NT2/D1 (cell line): ENCODE results near the gene LAPTM5.
"Not testable (repeated sequence)": the region's sequence is repeated elsewhere in the genome, so short reads cannot be mapped to it uniquely, and the experiment has no call there.

Source experiments
- DNase-seq: peaks from one replicate; pipeline ENCODE4 v3.0.0-alpha.2; 2011; ENCODE audit warnings: low read depth, low spot score
- H3K27me3 ChIP-seq: 2 replicates; pipeline ENCODE4 v1.6.0; 2011; ENCODE audit warnings: mild to moderate bottlenecking; ENCODE audit not compliant: insufficient read length, insufficient read depth
- H3K36me3 ChIP-seq: 2 replicates; pipeline ENCODE4 v1.6.1; 2011; ENCODE audit warnings: mild to moderate bottlenecking, low read length, mixed read lengths; ENCODE audit not compliant: insufficient read depth, insufficient read length
- H3K4me1 ChIP-seq: 2 replicates; pipeline ENCODE4 v1.5.1; 2011; ENCODE audit not compliant: insufficient read depth, insufficient read length
- H3K4me3 ChIP-seq: 2 replicates; pipeline ENCODE4 v1.5.1; 2011; ENCODE audit warnings: low read depth; ENCODE audit not compliant: insufficient read length
- H3K9ac ChIP-seq: 2 replicates; pipeline ENCODE4 v1.6.0; 2011; ENCODE audit warnings: low read depth; ENCODE audit not compliant: insufficient read length
- H3K9me3 ChIP-seq: 2 replicates; pipeline ENCODE4 v1.5.1; 2011; ENCODE audit warnings: mild to moderate bottlenecking, low read length; ENCODE audit not compliant: insufficient read depth
- SUZ12 ChIP-seq: IDR thresholded peaks from 2 replicates; pipeline ENCODE4 v1.6.1; 2011; ENCODE audit not compliant: insufficient read length, insufficient read depth; ENCODE audit errors: extremely low read depth
- YY1 ChIP-seq: IDR thresholded peaks from 2 replicates; pipeline ENCODE4 v1.6.1; 2011; ENCODE audit not compliant: insufficient read length, insufficient read depth
- ZNF274 ChIP-seq: IDR thresholded peaks from 2 replicates; pipeline ENCODE4 v1.6.1; 2011; ENCODE audit warnings: mild to moderate bottlenecking, low read depth, low read length

LAPTM5 gene

DNA sequence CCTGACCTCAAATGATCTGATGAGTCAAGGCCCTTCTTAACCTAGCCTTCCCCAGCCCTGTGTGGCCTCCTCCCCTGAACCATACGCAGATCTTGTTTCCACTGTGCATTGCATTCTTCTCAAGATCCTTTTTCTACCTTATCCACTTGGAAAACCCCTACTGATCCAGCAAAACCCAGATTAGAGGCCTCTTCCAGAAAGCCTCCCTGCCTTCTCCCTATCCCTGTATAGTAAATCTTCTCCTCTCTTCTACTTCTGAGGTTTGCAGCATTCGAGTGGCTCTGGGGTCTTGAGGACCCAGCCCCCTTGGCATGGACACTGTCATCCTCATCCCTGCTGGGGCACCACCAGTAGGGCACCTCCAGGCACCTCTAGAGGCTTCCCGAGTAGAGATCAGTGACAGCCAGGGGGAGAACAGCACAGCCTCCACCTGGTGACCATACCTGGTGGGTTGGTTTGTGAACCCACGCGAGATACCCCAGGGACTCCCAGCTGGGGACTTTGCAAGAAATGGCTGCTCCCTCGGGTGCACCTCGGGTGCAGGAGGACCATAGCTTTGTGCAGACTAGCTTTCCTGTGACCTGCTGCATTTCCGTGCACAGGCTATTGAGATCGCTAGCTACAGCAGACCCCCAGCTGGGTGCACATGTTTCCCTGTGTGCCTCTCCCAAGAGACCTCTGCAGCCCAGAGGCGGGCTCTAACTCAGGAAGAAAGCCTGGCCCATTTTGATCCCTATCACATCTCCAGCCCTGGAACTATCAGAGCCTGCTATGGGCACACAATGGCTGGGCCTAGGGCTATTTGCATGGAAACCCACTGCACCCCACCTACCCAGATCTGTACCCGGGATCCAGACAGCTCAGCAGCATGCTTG lies 68.4 kb downstream of the LAPTM5 start:
- H3K4me1 ChIP-seq = peaks cover 40% of the 10 kb centered on the region
- no peak for DNase-seq
- TF ChIP-seq ZNF274 = no peak
- TF ChIP-seq YY1 = no peak
- TF ChIP-seq SUZ12 = no peak
- no peaks in the 10 kb centered on the region for H3K36me3 ChIP-seq
- H3K4me3 ChIP-seq = no peak overlapping the region
- no peak overlapping the region for H3K9ac ChIP-seq
- peaks cover 7% of the 10 kb centered on the region for H3K27me3 ChIP-seq
- no peaks in the 10 kb centered on the region for H3K9me3 ChIP-seq

DNA sequence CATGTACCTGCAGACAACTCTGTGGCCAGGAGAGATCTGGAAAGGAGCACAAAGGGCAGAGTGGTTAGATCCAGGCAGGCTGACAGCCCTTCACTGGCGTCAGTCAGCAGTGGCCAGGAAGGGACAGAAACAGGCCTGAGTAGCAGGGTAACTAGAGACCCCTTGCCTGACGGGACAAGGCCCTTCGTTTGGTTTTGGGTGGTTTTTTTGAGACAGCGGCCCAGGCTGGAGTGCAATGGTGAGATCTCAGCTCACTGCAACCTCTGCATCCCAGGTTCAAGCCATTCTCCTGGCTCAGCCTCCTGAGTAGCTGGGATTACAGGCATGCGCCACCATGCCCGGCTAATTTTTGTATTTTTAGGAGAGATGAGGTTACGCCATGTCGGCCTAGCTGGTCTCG lies 69.1 kb downstream of the LAPTM5 start:
- H3K4me3 ChIP-seq, DNase-seq: not testable (repeated sequence)
- peaks cover 13% of the 10 kb centered on the region for H3K27me3 ChIP-seq

DNA sequence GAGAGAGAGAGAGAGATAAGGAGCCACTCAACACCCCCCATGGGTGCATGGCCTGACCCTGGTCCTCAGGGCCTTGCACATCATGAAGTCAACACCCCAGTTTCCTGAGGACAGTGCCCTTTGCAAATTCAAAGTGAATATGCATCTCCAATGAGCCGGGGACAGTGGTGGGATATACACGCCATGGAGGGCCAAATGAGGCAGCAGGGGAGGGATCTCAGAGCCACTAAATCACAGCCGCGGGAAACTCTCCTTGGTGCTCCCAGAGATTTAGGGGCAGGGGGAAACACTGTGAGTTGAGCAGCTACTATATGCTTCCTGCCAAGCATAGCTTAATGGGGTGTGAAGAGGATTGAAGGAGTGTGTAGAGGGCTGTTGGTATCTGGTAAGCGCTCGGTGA lies 69.7 kb downstream of the LAPTM5 start:
- no peak for TF ChIP-seq YY1
- no peak for TF ChIP-seq SUZ12
- no peak for TF ChIP-seq ZNF274
- no peak overlapping the region for H3K4me3 ChIP-seq
- peaks cover 37% of the 10 kb centered on the region for H3K4me1 ChIP-seq
- H3K9me3 ChIP-seq = no peaks in the 10 kb centered on the region
- no peak overlapping the region for H3K9ac ChIP-seq
- H3K36me3 ChIP-seq = no peaks in the 10 kb centered on the region
- H3K27me3 ChIP-seq = peaks cover 18% of the 10 kb centered on the region
- DNase-seq = no peak

More for the DNA sequence above, 69.1 kb downstream of the LAPTM5 start:
- H3K36me3 ChIP-seq, H3K9me3 ChIP-seq, H3K9ac ChIP-seq: not testable (repeated sequence)
- peaks cover 40% of the 10 kb centered on the region for H3K4me1 ChIP-seq

- TF ChIP-seq YY1 = no peak
- no peak for TF ChIP-seq SUZ12
- TF ChIP-seq ZNF274 = no peak
- Histone ChIP-seq H3K27me3 (peaks cover 23% of the 10 kb centered on the region), H3K4me1 (peaks cover 34% of the 10 kb centered on the region), H3K9ac (peak overlapping the region; percentile 74), H3K4me3 (peak overlapping the region; percentile 41), H3K36me3 (no peaks in the 10 kb centered on the region), H3K9me3 (no peaks in the 10 kb centered on the region)
- no peak for DNase-seq
These were observed 71.2 kb downstream of the LAPTM5 start for GRCh38 chr1:30686236-30686935.

DNA sequence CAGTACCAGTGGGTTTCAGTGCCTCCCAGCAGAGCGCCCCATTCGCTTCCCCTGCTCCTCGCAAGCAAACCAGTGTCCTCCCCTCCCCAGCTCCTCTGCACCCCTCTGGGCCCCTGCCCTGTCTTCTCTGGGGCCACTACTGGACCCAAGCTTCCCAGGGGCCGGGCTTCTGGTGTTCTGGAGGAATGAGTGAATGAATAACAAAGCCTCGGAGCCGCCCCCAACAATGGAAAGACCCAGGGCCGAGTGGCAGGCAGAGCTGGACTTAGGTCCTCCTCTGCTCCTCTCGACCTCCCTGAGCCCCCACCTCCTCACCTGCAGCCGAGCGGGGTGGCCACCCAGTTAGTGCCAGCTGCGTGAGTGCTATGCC lies 71.8 kb downstream of the LAPTM5 start:
- H3K4me3 ChIP-seq = peak overlapping the region; percentile 41
- TF ChIP-seq YY1 (no peak), SUZ12 (no peak), ZNF274 (no peak)
- peaks cover 23% of the 10 kb centered on the region for H3K27me3 ChIP-seq
- H3K4me1 ChIP-seq = peaks cover 30% of the 10 kb centered on the region
- peak; percentile 32 for DNase-seq
- peaks cover 2% of the 10 kb centered on the region; the same call in 1 of the 2 replicates for H3K9me3 ChIP-seq
- no peaks in the 10 kb centered on the region for H3K36me3 ChIP-seq
- peak overlapping the region; percentile 74 for H3K9ac ChIP-seq

DNA sequence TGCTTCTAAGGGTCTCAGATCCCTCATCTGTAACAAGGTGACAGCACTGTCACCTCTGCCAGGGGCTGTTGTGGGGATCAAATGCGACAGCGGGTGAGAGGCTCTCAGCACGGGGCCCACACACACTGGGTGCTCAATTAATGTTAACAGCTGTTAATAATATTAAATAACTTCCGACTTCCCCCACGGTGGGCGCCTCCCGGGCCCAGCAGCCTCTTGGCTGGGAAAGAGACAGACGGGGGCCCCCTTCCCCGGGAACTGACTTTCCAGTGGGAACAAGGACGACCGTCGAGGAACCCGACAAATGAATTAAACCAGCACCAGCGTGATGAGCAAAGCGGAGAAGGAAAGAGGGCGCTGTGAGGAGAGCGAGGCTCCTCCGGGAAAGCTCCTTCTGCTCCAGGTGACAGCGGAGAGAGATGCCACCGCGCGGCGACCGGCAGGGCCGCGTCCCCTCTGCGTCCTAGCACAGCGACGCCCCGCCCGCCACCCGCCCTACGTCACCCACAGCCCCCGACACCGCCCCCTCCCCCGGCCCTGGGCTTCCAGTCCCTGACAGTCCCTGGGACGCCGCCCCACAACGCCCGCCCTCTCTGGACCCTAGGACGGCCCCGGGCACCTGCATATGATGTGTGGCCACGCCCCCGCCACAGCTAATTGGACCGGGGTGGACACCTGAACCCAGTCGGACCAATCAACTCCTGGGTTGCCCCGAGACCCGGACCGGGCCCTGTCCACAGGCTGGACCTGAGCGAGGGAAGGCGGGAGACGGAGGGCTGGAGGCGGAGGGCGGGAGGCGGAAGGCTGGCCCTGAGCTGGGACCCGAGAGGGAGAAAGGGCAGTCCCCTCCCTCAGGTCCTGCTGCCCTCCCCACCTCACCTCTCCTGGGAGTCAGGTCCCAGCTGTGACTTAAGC lies 72.4 kb downstream of the LAPTM5 start:
- Histone ChIP-seq H3K9me3 (peaks cover 9% of the 10 kb centered on the region; the same call in 1 of the 2 replicates), H3K9ac (peak overlapping the region; percentile 74), H3K4me3 (peak overlapping the region; percentile 41), H3K36me3 (no peaks in the 10 kb centered on the region), H3K27me3 (peaks cover 23% of the 10 kb centered on the region), H3K4me1 (peaks cover 25% of the 10 kb centered on the region)
- TF ChIP-seq ZNF274 (no peak), YY1 (no peak), SUZ12 (no peak)
- DNase-seq = peak; percentile 94

DNA sequence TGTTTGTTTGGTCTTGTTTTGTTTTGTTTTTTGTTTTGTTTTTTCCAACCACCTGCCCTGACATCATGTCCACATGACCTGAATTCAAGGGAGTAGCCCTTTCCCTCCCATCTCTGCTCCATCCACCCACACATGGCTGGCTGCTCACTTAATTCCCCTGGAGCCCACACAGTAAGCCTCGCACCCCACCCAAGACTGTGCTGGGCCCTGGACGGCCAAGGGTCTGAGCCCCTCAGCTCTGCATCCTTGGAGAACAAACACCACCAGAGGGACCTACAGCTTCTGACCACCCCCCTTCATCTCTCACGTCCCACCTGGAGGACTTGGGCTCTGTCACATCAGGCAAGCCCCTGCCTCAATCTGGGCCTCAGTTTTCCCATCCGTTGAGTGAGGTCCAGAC lies 73.3 kb downstream of the LAPTM5 start:
- Histone ChIP-seq H3K9ac (no peak overlapping the region), H3K27me3 (peaks cover 23% of the 10 kb centered on the region), H3K36me3 (no peaks in the 10 kb centered on the region), H3K9me3 (peaks cover 17% of the 10 kb centered on the region; the same call in 1 of the 2 replicates), H3K4me3 (no peak overlapping the region), H3K4me1 (peaks cover 19% of the 10 kb centered on the region)
- no peak for DNase-seq
- no peak for TF ChIP-seq YY1
